ENCODE results near the gene PTPRM. TPM values are rescaled to one million over a fixed set of nuclear protein-coding genes. Genes with fewer than 3 reads are reported as not detected.

The PTPRM gene
- total and polyA plus RNA-seq, 2 donors = 37.3 to 55.6 TPM

DNA sequence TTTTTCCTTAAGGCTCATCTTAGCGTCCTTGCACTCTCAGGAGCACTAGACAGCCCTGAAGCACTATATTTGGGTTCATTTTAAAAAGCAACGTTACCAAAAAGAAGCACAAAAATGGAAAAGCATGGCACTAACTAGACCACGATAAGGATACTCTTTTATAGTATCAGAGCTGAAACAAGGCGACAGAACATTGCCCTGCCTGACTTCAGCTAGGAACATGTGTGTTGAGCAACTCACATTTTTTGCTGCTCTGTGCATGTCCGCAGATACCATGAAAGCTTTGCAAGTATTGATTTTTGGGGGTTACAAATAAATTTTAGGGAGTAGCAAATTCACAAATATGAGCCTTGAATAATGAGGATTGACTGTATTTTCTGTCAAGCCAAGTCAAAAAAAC, 332.0 kb downstream of the PTPRM start:
- WGBS = 98% methylated on average over 5 of the region's 5 CpGs

DNA sequence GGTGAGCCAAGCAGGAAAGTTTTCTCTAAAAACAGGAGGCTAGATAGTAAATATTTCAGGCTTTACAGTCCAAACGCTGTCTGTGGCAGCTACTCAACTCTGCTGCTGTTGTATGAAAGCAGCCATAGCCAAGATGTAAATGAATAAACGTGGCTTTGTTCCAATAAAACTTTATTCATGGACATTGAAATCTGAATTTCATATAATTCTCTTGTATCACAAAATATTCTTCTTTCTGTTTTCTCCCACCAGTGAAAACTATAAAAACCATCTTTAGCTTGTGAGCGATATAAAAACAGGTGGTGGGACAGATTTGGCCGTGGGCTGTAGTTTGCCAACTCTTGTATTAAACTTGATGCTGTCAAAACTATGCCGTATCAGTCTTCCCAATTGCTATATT, 333.0 kb downstream of the PTPRM start:
- Histone ChIP-seq H3K9me3 (ENCODE audit: control insufficient read depth in 2 of 2, insufficient read depth in 1 of 2, low read length in 1 of 2) (no peaks in the 10 kb centered on the region), H3K27me3 (ENCODE audit: control insufficient read depth in 2 of 2, insufficient read depth in 1 of 2, low read length in 1 of 2) (no peaks in the 10 kb centered on the region), H3K4me3 (ENCODE audit: low read length in 2 of 2) (no peak overlapping the region), H3K27ac (ENCODE audit: low read depth in 1 of 2, low read length in 1 of 2) (no peak overlapping the region), H3K4me1 (ENCODE audit: control insufficient read depth in 2 of 2, insufficient read depth in 2 of 2, low read length in 2 of 2) (no peaks in the 10 kb centered on the region), H3K36me3 (ENCODE audit: control insufficient read depth in 2 of 2, insufficient read depth in 2 of 2, low read length in 1 of 2) (no peaks in the 10 kb centered on the region)
- 99% methylated on average over 5 of the region's 5 CpGs for WGBS
- DNase-seq (ENCODE audit: low read depth in 6 of 9, low spot score in 9 of 9) = no peak

More for the DNA sequence above, 332.0 kb downstream of the PTPRM start:
- Histone ChIP-seq H3K9me3 (ENCODE audit: control insufficient read depth in 2 of 2, insufficient read depth in 1 of 2, low read length in 1 of 2) (no peaks in the 10 kb centered on the region), H3K4me3 (ENCODE audit: low read length in 2 of 2) (no peak overlapping the region), H3K27me3 (ENCODE audit: control insufficient read depth in 2 of 2, insufficient read depth in 1 of 2, low read length in 1 of 2) (no peaks in the 10 kb centered on the region), H3K4me1 (ENCODE audit: control insufficient read depth in 2 of 2, insufficient read depth in 2 of 2, low read length in 2 of 2) (no peaks in the 10 kb centered on the region), H3K36me3 (ENCODE audit: control insufficient read depth in 2 of 2, insufficient read depth in 2 of 2, low read length in 1 of 2) (no peaks in the 10 kb centered on the region), H3K27ac (ENCODE audit: low read depth in 1 of 2, low read length in 1 of 2) (no peak overlapping the region)
- no peak for DNase-seq (ENCODE audit: low read depth in 6 of 9, low spot score in 9 of 9)

DNA sequence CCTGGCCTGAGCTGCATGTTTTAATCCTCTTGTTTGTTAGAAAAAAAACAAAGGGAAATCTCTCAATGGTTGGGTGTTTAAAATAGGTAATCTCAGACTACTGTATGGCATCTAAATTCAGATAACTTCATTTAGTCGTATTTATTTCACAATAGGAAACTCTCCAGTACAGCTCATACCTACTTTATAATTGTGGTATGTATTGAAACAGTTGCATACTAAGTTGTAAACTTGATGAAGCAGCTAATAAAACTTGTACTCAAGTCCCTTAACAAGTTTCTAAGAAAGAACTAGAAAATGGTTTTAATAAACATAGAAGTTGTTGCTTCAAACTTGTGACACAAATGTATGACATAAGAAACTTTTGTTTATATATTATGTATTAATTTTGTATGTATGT, 334.5 kb downstream of the PTPRM start:
- H3K4me1 ChIP-seq (ENCODE audit: control insufficient read depth in 2 of 2, insufficient read depth in 2 of 2, low read length in 2 of 2) = no peaks in the 10 kb centered on the region
- DNase-seq (ENCODE audit: low read depth in 6 of 9, low spot score in 9 of 9) = no peak
- H3K36me3 ChIP-seq (ENCODE audit: control insufficient read depth in 2 of 2, insufficient read depth in 2 of 2, low read length in 1 of 2) = peaks cover 0 to 3% of the 10 kb centered on the region in 2 donors
- H3K27ac ChIP-seq (ENCODE audit: low read depth in 1 of 2, low read length in 1 of 2) = no peak overlapping the region
- no peak overlapping the region for H3K4me3 ChIP-seq (ENCODE audit: low read length in 2 of 2)
- H3K9me3 ChIP-seq (ENCODE audit: control insufficient read depth in 2 of 2, insufficient read depth in 1 of 2, low read length in 1 of 2) = no peaks in the 10 kb centered on the region
- WGBS = 95% methylated on average over 1 of the region's 1 CpG
- no peaks in the 10 kb centered on the region for H3K27me3 ChIP-seq (ENCODE audit: control insufficient read depth in 2 of 2, insufficient read depth in 1 of 2, low read length in 1 of 2)

DNA sequence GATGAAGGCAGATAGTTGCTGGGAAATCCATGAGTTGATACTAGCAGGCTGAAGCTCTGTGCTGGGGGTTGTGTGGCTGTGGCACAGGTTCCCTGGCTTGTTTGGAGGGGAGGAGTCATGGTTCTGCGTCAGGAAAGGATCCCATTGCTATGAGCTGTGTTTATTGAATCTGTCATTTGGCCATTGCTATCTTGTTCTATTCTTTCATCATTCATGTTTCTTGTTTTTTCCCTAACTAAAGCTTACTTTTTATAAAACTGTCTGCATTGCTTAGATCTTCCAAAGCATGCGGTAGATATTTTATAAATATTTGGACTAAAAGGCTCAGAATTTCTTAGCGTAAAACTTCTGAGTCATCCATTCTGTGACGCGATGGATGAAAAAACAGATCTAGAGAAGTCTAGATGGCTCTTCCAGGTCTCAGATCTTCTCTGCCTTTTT, 335.3 kb downstream of the PTPRM start:
- Histone ChIP-seq H3K4me1 (ENCODE audit: control insufficient read depth in 2 of 2, insufficient read depth in 2 of 2, low read length in 2 of 2) (peaks cover 2 to 7% of the 10 kb centered on the region in 2 donors), H3K27ac (ENCODE audit: low read depth in 1 of 2, low read length in 1 of 2) (no peak overlapping the region), H3K36me3 (ENCODE audit: control insufficient read depth in 2 of 2, insufficient read depth in 2 of 2, low read length in 1 of 2) (peaks cover 1 to 3% of the 10 kb centered on the region in 2 donors), H3K27me3 (ENCODE audit: control insufficient read depth in 2 of 2, insufficient read depth in 1 of 2, low read length in 1 of 2) (no peaks in the 10 kb centered on the region), H3K9me3 (ENCODE audit: control insufficient read depth in 2 of 2, insufficient read depth in 1 of 2, low read length in 1 of 2) (no peaks in the 10 kb centered on the region), H3K4me3 (ENCODE audit: low read length in 2 of 2) (no peak overlapping the region)
- DNase-seq (ENCODE audit: low read depth in 6 of 9, low spot score in 9 of 9) = no peak
- 94% methylated on average over 5 of the region's 5 CpGs for WGBS

DNA sequence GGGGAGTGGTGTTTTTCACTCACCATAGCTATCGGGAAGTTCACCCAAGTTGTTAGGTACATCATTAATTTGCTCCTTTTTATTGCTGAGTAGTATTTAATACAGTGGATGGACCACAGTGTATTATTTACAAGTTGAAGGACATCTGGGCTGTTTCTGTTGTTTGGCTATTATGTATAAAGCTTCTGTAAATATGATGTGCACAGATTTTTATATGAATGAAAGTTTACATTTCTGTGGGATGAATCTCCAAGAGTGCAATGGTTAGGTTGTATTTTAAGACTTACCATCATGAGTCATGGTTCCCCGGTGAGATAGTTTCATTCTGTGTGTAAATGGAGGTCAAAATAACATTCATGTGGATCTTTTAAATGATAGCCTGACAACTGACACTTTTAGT, 337.4 kb downstream of the PTPRM start:
- no peak overlapping the region for H3K4me3 ChIP-seq (ENCODE audit: low read length in 2 of 2)
- H3K4me1 ChIP-seq (ENCODE audit: control insufficient read depth in 2 of 2, insufficient read depth in 2 of 2, low read length in 2 of 2) = peaks cover 7 to 14% of the 10 kb centered on the region in 2 donors
- no peaks in the 10 kb centered on the region for H3K27me3 ChIP-seq (ENCODE audit: control insufficient read depth in 2 of 2, insufficient read depth in 1 of 2, low read length in 1 of 2)
- peaks cover 2 to 3% of the 10 kb centered on the region in 2 donors for H3K36me3 ChIP-seq (ENCODE audit: control insufficient read depth in 2 of 2, insufficient read depth in 2 of 2, low read length in 1 of 2)
- WGBS = 98% methylated on average over 2 of the region's 2 CpGs
- DNase-seq (ENCODE audit: low read depth in 6 of 9, low spot score in 9 of 9) = no peak
- no peak overlapping the region for H3K27ac ChIP-seq (ENCODE audit: low read depth in 1 of 2, low read length in 1 of 2)
- no peaks in the 10 kb centered on the region for H3K9me3 ChIP-seq (ENCODE audit: control insufficient read depth in 2 of 2, insufficient read depth in 1 of 2, low read length in 1 of 2)

DNA sequence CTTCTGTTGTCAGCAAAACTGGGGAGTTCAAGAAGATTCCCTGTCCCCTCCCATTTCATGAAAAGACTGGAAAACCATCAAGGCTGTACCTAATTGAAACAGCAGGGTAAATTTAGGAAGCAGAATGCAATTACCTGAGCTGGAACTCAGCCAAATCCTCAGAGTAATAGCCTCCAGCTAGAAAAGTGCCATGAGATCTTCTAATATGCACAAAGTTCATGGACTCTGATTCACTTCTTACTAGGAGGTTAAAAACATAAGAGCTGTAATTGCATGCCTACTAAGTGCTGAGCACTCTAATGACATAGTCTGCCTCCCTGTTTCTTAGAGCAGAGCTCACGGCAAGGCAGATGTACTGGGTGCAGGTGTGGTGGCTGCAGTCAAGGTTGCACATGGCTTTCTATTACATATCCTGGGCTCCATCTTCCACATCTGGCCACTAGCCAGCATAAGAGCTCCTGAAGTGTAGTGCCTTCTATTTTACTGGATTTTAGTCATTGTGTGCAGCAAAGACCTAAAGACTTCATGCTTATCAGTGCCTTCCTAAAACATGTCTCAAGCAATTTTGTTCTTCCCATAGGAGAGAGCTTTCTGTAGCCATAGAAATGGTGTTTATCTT, 341.7 kb downstream of the PTPRM start:
- H3K27me3 ChIP-seq (ENCODE audit: control insufficient read depth in 2 of 2, insufficient read depth in 1 of 2, low read length in 1 of 2) = no peaks in the 10 kb centered on the region
- no peak overlapping the region for H3K27ac ChIP-seq (ENCODE audit: low read depth in 1 of 2, low read length in 1 of 2)
- H3K36me3 ChIP-seq (ENCODE audit: control insufficient read depth in 2 of 2, insufficient read depth in 2 of 2, low read length in 1 of 2) = peaks cover 2 to 3% of the 10 kb centered on the region in 2 donors
- H3K4me1 ChIP-seq (ENCODE audit: control insufficient read depth in 2 of 2, insufficient read depth in 2 of 2, low read length in 2 of 2) = peaks cover 7 to 14% of the 10 kb centered on the region in 2 donors
- no peak overlapping the region for H3K4me3 ChIP-seq (ENCODE audit: low read length in 2 of 2)
- DNase-seq (ENCODE audit: low read depth in 6 of 9, low spot score in 9 of 9) = no peak
- 91% methylated on average over 1 of the region's 1 CpG for WGBS
- H3K9me3 ChIP-seq (ENCODE audit: control insufficient read depth in 2 of 2, insufficient read depth in 1 of 2, low read length in 1 of 2) = no peaks in the 10 kb centered on the region

DNA sequence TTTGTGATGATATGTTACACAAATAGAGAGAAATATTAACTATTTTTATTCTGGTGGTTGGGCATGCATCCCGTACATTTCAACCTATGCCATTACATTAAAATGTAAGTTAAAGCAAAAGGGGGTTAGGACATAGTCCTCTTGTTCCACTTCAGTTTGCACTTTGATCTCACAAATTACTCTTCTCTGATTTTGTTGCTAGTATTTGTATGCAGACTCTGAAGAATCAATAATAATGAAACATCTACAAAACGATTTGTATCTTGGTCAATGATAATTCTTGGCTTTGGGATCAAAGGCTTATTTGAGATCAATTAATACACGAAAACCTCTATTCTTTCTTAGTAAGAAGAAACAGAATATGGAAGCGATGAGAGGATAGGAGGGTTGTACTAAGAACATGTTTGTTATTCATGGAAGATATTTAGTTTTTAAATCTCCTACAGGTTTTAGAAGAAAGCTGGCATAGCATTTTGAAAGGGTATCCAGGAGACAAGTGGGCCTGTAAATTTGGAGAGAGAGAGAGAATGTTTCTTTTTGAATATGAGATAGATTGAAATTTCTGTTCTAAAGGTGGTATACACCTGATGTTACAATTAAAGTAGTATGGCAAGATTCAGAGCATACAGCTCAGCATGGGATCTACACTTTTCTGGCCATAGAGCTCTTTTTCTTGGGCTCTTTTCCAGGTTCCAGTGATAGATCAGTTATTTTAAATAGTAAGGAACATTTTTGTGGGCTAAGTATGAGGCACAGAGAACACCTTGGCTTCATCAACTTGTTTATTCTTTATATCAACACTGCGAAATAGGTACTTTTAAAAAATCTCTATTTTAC, 347.9 kb downstream of the PTPRM start:
- no peaks in the 10 kb centered on the region for H3K27me3 ChIP-seq (ENCODE audit: control insufficient read depth in 2 of 2, insufficient read depth in 1 of 2, low read length in 1 of 2)
- no peak overlapping the region for H3K27ac ChIP-seq (ENCODE audit: low read depth in 1 of 2, low read length in 1 of 2)
- no peaks in the 10 kb centered on the region for H3K9me3 ChIP-seq (ENCODE audit: control insufficient read depth in 2 of 2, insufficient read depth in 1 of 2, low read length in 1 of 2)
- no peaks in the 10 kb centered on the region for H3K36me3 ChIP-seq (ENCODE audit: control insufficient read depth in 2 of 2, insufficient read depth in 2 of 2, low read length in 1 of 2)
- no peak overlapping the region for H3K4me3 ChIP-seq (ENCODE audit: low read length in 2 of 2)
- WGBS = 98% methylated on average over 5 of the region's 5 CpGs
- no peak for DNase-seq (ENCODE audit: low read depth in 6 of 9, low spot score in 9 of 9)
- H3K4me1 ChIP-seq (ENCODE audit: control insufficient read depth in 2 of 2, insufficient read depth in 2 of 2, low read length in 2 of 2) = no peaks in the 10 kb centered on the region

DNA sequence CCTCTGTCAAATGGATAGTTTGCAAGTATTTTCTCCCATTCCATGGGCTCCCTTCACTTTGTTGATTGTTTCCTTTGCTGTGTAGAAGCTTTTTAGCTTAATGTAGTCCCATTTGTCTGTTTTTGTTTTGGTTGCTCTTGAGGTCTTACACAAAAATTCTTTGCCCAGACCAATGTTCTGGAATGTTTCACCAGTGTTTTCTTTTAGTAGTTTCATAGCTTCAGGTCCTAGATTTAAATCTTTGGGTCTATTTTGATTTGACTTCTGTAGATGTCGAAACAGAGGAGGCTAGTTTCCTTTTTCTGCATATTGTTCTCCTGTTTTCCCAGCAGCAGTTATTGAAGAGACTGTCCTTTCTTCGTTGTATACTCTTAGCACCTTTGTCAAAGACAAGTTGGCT, 351.6 kb downstream of the PTPRM start:
- DNase-seq (ENCODE audit: low read depth in 6 of 9, low spot score in 9 of 9) = no peak
- no peak overlapping the region for H3K4me3 ChIP-seq (ENCODE audit: low read length in 2 of 2)
- H3K9me3 ChIP-seq (ENCODE audit: control insufficient read depth in 2 of 2, insufficient read depth in 1 of 2, low read length in 1 of 2) = no peaks in the 10 kb centered on the region
- H3K27ac ChIP-seq (ENCODE audit: low read depth in 1 of 2, low read length in 1 of 2) = no peak overlapping the region
- no peaks in the 10 kb centered on the region for H3K4me1 ChIP-seq (ENCODE audit: control insufficient read depth in 2 of 2, insufficient read depth in 2 of 2, low read length in 2 of 2)
- WGBS = 96% methylated on average over 2 of the region's 2 CpGs
- no peaks in the 10 kb centered on the region for H3K27me3 ChIP-seq (ENCODE audit: control insufficient read depth in 2 of 2, insufficient read depth in 1 of 2, low read length in 1 of 2)
- no peaks in the 10 kb centered on the region for H3K36me3 ChIP-seq (ENCODE audit: control insufficient read depth in 2 of 2, insufficient read depth in 2 of 2, low read length in 1 of 2)

DNA sequence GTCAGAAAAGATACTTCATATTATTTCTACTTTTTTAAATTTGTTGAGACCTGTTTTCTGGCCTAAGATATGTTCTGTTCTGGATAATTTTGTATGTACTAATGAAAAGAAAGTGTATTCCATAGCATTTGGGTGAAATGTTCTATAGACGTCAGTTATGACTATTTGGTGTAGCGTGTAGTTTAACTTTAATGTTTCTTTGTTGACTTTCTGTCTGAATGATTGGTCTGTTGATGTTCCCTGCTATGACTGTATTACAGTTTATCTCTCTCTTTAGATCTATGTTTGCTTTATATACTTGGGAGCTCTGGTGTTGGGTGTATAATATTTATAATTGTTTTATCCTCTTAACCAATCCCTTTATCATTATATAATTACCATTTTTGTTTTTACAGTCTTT, 352.4 kb downstream of the PTPRM start:
- Histone ChIP-seq H3K4me1 (ENCODE audit: control insufficient read depth in 2 of 2, insufficient read depth in 2 of 2, low read length in 2 of 2) (no peaks in the 10 kb centered on the region), H3K27me3 (ENCODE audit: control insufficient read depth in 2 of 2, insufficient read depth in 1 of 2, low read length in 1 of 2) (no peaks in the 10 kb centered on the region), H3K27ac (ENCODE audit: low read depth in 1 of 2, low read length in 1 of 2) (no peak overlapping the region), H3K36me3 (ENCODE audit: control insufficient read depth in 2 of 2, insufficient read depth in 2 of 2, low read length in 1 of 2) (no peaks in the 10 kb centered on the region), H3K4me3 (ENCODE audit: low read length in 2 of 2) (no peak overlapping the region), H3K9me3 (ENCODE audit: control insufficient read depth in 2 of 2, insufficient read depth in 1 of 2, low read length in 1 of 2) (no peaks in the 10 kb centered on the region)
- DNase-seq (ENCODE audit: low read depth in 6 of 9, low spot score in 9 of 9) = no peak
- 99% methylated on average over 2 of the region's 2 CpGs for WGBS
